Sigmoid colon (tissue), 4 donors: Measurements from ENCODE around the gene SLC19A1.

Source experiments
- EP300 ChIP-seq, 4 donors: sonication (generic); formaldehyde crosslinking; IDR thresholded peaks; one replicate each; pipeline ENCODE4 v1.6.1; 2017; ENCODE audit warnings: antibody characterized with exemption in 4 of 4
- POLR2A ChIP-seq, 2 donors: fragments of 450-650 bp; IDR thresholded peaks; one replicate each; pipeline ENCODE4 v1.6.1; 2016; ENCODE audit warnings: antibody characterized with exemption in 2 of 2, mild to moderate bottlenecking in 2 of 2, moderate library complexity in 2 of 2
- POLR2AphosphoS5 ChIP-seq, 4 donors: sonication (generic); formaldehyde crosslinking; IDR thresholded peaks; one replicate each; pipeline ENCODE4 v1.6.1; 2017; ENCODE audit warnings: antibody characterized with exemption in 4 of 4
- TF ChIP-seq, protein P1 (sequence below), 4 experiments: fragments of 450-650 bp in 3 of 4; fragments of 200-600 bp in 1 of 4; IDR thresholded peaks; one replicate each; pipeline ENCODE4 v1.5.1; 2016 to 2019; ENCODE audit warnings: antibody characterized with exemption in 4 of 4, mild to moderate bottlenecking in 3 of 4, moderate library complexity in 2 of 4

DNA sequence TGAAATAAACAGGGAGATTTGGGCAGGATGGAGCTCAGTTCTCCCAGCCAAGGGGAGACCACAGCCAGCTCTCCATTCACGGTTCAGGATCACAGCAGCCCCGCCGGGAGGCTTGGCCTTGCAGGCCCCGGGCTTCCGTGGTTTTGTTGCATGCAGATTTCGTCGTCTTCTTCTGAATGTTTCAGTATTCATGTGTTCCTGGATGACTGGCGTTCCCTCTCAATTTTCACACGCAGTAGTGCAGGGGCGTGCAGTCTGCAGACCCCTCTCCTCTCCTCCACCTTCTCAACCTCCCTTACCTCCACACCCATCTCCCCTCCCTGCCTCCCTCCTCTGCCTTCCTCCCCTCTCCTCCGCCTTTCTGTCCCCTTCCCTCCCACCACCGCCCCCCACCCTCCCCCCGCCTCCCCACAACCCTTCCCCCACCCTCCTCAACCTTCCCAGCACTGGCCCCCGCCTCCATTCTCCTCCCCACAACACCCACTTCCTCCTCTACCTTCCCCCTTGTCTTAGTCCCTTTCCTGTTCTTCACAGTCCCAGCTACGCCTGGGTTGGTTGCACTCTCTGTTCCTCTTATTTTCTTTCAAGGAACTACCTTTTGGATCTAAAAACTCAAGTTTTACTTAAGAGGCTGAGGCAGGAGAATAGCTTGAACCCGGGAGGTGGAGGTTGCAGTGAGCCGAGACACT is 8.4 kb upstream of the SLC19A1 start:
- TF ChIP-seq, protein P1, sequence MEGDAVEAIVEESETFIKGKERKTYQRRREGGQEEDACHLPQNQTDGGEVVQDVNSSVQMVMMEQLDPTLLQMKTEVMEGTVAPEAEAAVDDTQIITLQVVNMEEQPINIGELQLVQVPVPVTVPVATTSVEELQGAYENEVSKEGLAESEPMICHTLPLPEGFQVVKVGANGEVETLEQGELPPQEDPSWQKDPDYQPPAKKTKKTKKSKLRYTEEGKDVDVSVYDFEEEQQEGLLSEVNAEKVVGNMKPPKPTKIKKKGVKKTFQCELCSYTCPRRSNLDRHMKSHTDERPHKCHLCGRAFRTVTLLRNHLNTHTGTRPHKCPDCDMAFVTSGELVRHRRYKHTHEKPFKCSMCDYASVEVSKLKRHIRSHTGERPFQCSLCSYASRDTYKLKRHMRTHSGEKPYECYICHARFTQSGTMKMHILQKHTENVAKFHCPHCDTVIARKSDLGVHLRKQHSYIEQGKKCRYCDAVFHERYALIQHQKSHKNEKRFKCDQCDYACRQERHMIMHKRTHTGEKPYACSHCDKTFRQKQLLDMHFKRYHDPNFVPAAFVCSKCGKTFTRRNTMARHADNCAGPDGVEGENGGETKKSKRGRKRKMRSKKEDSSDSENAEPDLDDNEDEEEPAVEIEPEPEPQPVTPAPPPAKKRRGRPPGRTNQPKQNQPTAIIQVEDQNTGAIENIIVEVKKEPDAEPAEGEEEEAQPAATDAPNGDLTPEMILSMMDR (IDR thresholded peaks at IDR 0.05) = no peak
- no peak for TF ChIP-seq EP300 (IDR thresholded peaks at IDR 0.05)
- no peak for TF ChIP-seq POLR2A (IDR thresholded peaks at IDR 0.05)
- TF ChIP-seq POLR2AphosphoS5 (IDR thresholded peaks at IDR 0.05) = no peak
